Measurements from ENCODE around the gene QSOX2.

DNA sequence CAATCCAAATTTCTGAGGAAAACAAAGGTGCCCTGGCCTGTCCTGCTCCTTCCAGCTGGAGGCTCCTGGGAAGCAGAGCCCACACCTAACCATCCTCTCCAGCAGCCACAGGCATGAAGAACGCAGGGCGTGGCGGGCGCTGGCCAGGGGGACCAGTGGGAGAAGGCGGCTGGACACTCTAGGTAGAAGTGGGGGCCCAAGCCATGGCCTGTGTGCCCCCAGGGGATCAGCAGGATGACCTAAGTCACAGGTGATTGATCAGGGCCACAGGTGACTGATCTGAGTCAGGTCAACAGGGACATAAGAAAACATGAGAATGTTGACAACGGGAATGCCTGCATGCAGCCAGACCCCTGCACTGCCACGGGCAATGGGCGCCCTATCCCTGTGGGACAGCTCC lies 3.4 kb downstream of the QSOX2 start:
- TF ChIP-seq, protein P1, sequence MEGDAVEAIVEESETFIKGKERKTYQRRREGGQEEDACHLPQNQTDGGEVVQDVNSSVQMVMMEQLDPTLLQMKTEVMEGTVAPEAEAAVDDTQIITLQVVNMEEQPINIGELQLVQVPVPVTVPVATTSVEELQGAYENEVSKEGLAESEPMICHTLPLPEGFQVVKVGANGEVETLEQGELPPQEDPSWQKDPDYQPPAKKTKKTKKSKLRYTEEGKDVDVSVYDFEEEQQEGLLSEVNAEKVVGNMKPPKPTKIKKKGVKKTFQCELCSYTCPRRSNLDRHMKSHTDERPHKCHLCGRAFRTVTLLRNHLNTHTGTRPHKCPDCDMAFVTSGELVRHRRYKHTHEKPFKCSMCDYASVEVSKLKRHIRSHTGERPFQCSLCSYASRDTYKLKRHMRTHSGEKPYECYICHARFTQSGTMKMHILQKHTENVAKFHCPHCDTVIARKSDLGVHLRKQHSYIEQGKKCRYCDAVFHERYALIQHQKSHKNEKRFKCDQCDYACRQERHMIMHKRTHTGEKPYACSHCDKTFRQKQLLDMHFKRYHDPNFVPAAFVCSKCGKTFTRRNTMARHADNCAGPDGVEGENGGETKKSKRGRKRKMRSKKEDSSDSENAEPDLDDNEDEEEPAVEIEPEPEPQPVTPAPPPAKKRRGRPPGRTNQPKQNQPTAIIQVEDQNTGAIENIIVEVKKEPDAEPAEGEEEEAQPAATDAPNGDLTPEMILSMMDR (IDR thresholded peaks at IDR 0.05), result no peak
- TF ChIP-seq POLR2A (IDR thresholded peaks at IDR 0.05), result no peak
